Activated T-helper 2 cell treated with anti-CD3 and anti-CD28 coated beads, Interferon-gamma antibody, Interleukin-2, Interleukin-4, amounts not matched to agents 10 μg/mL and 5 μg/mL and 100 μg/mL, durations not matched to agents 14 hours and 24 hours and 36 hours (primary cell): Measurements from ENCODE around the gene GOLPH3L. TPM values are rescaled to one million over a fixed set of nuclear protein-coding genes. Genes with fewer than 3 reads are reported as not detected.
"Not testable (repeated sequence)": the region's sequence is repeated elsewhere in the genome, so short reads cannot be mapped to it uniquely, and the experiment has no call there.

Experiments used
- DNase-seq: peaks from one replicate; pipeline ENCODE4 v3.0.0; 2021; ENCODE audit warnings: low spot score
- H3K27ac Mint-ChIP-seq: one replicate; pipeline ENCODE4 v1.8.0; 2021; ENCODE audit warnings: mixed read lengths
- H3K27me3 Mint-ChIP-seq: one replicate; pipeline ENCODE4 v1.8.0; 2021; ENCODE audit warnings: low read depth, mixed read lengths
- H3K36me3 Mint-ChIP-seq: one replicate; pipeline ENCODE4 v1.8.0; 2021; ENCODE audit warnings: low read depth, mixed read lengths
- H3K4me1 Mint-ChIP-seq: one replicate; pipeline ENCODE4 v1.8.0; 2021; ENCODE audit warnings: low read depth, mixed read lengths
- H3K4me3 Mint-ChIP-seq: one replicate; pipeline ENCODE4 v1.8.0; 2021; ENCODE audit warnings: low read depth, mild to moderate bottlenecking, moderate library complexity, mixed read lengths
- H3K9me3 Mint-ChIP-seq: one replicate; pipeline ENCODE4 v1.8.0; 2021; ENCODE audit warnings: mixed read lengths
- intact Hi-C: fragments of 100-400 bp; cut with micrococcal nuclease; formaldehyde crosslinking; loops from one replicate; pipeline ENCODE4 v1.15.1; 2023
- total RNA-seq: library from RNA; stranded (reverse); gene quantifications from 2 replicates; pipeline ENCODE4 v1.2.3, GENCODE V29; 2022

GOLPH3L gene
- total RNA-seq, 1 donor from 2014 or later: 22.4 TPM

DNA sequence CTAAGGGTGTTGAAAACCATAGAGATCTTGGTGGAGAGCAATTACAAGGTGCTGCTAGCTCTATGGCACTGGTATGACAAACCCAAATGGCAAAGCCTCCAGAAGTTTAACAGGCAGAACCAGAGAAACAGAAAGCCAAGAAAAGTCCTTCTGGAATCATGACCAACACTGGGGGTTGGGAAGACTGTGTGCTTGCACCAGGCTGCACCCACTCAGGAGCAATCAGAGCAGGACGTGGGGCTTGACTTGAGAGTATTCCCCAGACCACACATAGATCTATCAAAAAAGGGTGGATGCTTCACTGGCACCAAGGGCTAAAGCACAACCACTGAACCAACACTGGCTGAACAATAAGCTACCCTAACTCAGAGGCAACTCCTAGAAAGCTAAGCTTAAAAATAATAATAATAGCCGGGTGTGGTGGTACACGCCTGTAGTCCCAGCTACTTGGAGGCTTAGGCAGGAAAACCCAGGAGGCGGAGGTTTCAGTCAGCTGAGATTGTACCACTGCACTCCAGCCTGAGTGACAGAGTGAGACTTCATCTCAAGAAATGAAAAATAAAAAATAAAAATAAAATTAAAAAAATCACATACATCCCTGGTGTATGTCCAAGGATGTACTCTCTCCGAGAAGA, 47.4 kb downstream of the GOLPH3L start:
- Mint-ChIP-seq H3K4me1 (no peaks in the 10 kb centered on the region), H3K4me3 (no peak overlapping the region), H3K27ac (no peak overlapping the region), H3K9me3 (no peaks in the 10 kb centered on the region), H3K27me3 (no peaks in the 10 kb centered on the region), H3K36me3 (peaks cover 29% of the 10 kb centered on the region)
- no peak for DNase-seq
- intact Hi-C loops: no loop called here

DNA sequence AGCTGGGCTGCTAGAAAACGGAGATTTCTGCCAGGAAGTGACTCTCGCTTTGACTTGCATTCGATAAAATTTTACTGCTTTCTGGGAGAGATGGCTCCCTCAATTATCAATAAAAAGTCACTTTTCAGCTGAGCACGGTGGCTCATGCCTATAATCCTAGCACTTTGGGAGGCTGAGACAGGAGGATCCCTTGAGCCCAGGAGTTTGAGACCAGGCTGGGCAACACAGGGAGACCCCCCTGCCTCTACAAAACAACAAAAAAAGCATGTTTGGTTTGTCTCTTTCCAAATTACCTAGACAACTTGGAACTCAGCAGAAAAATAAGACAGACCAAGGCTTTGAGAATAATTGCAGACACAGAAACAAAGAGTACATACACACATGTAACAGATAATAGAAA, 54.7 kb downstream of the GOLPH3L start:
- Mint-ChIP-seq H3K9me3 (no peaks in the 10 kb centered on the region), H3K27me3 (no peaks in the 10 kb centered on the region), H3K4me1 (no peaks in the 10 kb centered on the region), H3K4me3 (no peak overlapping the region), H3K36me3 (peaks cover 5% of the 10 kb centered on the region), H3K27ac (no peak overlapping the region)
- DNase-seq: no peak
- intact Hi-C loops: no loop called here

DNA sequence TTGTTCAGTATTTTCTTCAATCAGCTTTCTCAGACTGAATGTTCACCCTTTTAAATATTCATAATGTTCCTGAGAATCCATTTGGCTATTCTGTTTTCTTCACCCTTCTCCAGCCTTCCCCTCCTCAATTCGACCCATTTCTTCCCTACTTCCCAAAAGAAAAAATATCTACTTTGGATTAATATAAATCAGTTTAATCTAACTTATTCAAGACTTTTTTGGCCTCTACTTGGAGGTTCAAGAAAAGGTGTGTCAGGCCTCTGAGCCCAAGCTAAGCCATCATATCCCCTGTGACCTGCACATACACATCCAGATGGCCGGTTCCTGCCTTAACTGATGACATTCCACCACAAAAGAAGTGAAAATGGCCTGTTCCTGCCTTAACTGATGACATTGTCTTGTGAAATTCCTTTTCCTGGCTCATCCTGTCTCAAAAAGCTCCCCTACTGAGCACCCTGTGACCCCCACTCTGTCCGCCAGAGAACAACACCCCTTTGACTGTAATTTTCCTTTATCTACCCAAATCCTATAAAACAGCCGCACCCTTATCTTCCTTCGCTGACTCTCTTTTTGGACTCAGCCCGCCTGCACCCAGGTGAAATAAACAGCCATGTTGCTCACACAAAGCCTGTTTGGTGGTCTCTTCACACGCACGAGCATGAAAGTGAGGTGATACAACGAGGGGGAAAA, 55.7 kb downstream of the GOLPH3L start:
- DNase-seq, H3K9me3 Mint-ChIP-seq, H3K27ac Mint-ChIP-seq, H3K36me3 Mint-ChIP-seq, H3K4me3 Mint-ChIP-seq, intact Hi-C loops, H3K27me3 Mint-ChIP-seq, H3K4me1 Mint-ChIP-seq: not testable (repeated sequence)

DNA sequence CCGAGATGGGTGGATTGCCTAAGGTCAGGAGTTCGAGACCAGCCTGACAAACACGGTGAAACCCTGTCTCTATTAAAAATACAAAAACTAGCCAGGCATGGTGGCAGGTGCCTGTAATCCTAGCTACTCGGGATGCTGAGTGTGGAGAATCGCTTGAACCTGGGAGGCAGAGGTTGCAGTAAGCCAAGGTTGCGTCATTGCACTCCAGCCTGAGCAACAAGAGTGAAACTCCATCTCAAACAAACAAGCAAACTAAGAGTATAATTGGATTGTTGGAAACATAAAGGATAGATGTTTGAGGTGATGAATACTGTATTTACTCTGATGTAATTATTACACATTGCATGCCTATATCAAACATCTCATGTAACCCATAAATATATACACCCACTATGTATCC, 58.5 kb downstream of the GOLPH3L start:
- DNase-seq, intact Hi-C loops, H3K9me3 Mint-ChIP-seq: not testable (repeated sequence)

DNA sequence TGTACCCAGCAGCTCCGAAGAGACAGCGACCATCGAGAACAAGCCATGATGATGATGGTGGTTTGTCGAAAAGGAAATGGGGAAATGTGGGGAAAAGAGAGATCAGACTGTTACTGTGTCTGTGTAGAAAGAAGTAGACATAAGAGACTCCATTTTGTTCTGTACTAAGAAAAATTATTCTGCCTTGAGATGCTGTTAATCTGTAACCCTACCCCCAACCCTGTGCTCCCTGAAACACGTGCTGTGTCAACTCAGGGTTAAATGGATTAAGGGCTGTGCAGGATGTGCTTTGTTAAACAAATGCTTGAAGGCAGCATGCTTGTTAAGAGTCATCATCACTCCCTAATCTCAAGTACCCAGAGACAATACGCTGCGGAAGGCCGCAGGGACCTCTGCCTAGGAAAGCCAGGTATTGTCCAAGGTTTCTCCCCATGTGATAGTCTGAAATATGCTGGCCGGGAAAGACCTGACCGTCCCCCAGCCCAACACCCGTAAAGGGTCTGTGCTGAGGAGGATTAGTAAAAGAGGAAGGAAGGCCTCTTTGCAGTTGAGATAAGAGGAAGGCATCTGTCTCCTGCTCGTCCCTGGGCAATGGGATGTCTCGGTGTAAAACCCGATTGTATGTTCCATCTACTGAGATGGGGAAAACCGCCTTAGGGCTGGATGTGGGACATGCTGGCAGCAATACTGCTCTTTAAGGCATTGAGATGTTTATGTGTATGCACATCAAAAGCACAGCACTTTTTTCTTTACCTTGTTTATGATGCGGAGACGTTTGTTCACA, 61.9 kb downstream of the GOLPH3L start:
- H3K4me3 Mint-ChIP-seq, H3K4me1 Mint-ChIP-seq, H3K9me3 Mint-ChIP-seq, H3K36me3 Mint-ChIP-seq, intact Hi-C loops, H3K27ac Mint-ChIP-seq, DNase-seq, H3K27me3 Mint-ChIP-seq: not testable (repeated sequence)

More for the DNA sequence above, 58.5 kb downstream of the GOLPH3L start:
- H3K27me3 Mint-ChIP-seq, H3K27ac Mint-ChIP-seq, H3K4me1 Mint-ChIP-seq, H3K4me3 Mint-ChIP-seq, H3K36me3 Mint-ChIP-seq: not testable (repeated sequence)

DNA sequence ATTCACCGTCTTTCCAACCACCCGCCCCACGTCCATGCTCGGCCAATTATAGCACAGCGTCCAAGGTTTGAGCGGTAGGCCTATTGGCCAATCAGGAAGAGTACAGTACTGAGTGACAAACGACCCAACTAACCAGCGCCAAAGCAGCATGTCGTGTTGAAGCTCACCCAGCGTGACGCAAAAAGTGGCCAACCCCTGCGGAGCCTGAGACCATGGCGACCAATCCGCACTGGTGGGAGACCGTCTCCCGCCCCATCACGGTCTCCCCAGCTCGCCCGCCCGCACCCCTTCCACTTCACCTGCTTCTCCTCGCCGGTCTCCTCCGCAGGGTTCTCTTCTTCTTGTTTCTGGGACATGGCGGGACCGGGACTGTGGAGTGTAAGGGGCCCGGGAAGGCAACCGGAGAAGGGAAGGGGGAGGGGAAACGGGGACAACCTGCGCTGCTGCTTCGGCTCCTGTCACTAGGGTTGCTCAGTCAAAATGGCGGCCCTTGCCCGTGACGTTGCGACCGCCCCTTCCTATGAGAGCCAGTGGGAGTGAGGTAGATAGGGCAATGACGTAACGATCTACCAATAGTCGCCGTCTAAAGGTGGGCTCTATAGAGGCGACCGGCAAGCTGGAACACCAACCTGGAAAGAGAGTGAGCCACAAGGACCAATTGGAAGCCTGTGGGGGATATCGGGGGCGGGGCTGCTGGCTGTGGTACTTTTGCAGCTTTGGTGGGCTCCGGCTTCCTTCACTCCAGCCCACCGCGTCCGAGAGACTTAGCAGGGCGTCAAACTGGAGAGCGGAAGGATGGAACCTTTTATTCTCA, 67.6 kb downstream of the GOLPH3L start, which contains the start of gene ENSA:
TSS of gene ENSA (minus strand) at position 498 of the 814 bp plus-strand sequence. CDS start at position 356, 142 bp downstream.
- Mint-ChIP-seq H3K4me3 (no peak within 1 kb of the TSS), H3K36me3 (peaks cover 38% of the 10 kb centered on the region), H3K27ac (no peak within 1 kb of the TSS), H3K4me1 (peaks cover 41% of the 10 kb centered on the region), H3K9me3 (no peaks in the 10 kb centered on the region), H3K27me3 (no peaks in the 10 kb centered on the region)
- peak; percentile 96 for DNase-seq
- intact Hi-C loops: loop anchor here (1.0 to 10.0 kb wide), 7 partner anchors 18 to 298 kb away; partner anchors contain the start of genes GOLPH3L, RPRD2 and SETDB1

DNA sequence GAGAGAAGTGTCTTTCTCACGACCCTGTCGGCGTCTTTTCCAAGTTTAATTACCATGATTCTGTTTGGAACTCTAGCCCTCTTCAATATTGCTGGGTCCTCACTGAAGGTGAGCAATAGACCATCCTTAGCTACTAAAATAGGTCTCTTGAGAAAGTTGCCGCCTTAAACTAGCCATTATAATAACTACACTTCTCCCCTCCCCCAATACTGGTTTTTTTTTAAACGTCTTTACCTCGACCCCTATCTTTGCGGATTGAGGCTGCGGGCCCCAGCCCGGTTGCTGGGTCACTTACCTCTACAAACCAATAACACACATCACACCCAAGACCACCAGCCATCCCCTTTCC, 68.2 kb downstream of the GOLPH3L start:
- H3K4me1 Mint-ChIP-seq: peaks cover 45% of the 10 kb centered on the region
- no peaks in the 10 kb centered on the region for H3K27me3 Mint-ChIP-seq
- H3K27ac Mint-ChIP-seq: no peak overlapping the region
- H3K4me3 Mint-ChIP-seq: no peak overlapping the region
- intact Hi-C loops: loop anchor here (1.0 to 10.0 kb wide), 7 partner anchors 17 to 299 kb away; partner anchors contain the start of genes GOLPH3L, RPRD2 and SETDB1
- no peaks in the 10 kb centered on the region for H3K9me3 Mint-ChIP-seq
- H3K36me3 Mint-ChIP-seq: peaks cover 43% of the 10 kb centered on the region
- DNase-seq: no peak

DNA sequence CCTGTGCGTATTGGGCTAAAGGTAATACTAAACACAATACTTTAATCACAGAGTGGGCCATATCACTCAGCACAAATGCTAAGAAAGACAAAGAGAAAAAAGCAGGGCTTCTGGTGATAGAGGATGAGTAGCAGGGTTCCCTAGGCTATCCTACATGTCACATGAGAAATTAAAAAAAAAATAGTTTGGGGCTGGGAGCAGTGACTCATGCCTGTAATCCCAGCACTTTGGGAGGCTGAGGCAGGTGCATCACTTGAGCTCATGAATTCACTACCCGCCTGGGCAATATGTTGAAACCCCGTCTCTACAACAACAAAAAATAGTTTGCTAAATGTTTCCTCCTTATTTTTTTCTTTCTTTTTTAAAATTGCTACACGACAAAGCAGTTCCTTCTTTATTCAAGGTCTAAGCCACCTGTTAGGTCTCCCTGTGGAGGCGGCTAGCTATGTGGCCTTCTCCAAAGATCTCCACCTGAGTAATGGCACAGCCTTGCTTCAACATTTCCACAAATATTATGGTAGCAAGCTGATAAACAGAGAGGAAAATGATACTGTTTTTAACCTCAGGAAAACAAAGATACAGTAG, 69.0 kb downstream of the GOLPH3L start:
- Mint-ChIP-seq H3K27ac (no peak overlapping the region), H3K4me3 (no peak overlapping the region), H3K27me3 (no peaks in the 10 kb centered on the region), H3K9me3 (no peaks in the 10 kb centered on the region), H3K4me1 (peaks cover 50% of the 10 kb centered on the region), H3K36me3 (peaks cover 52% of the 10 kb centered on the region)
- intact Hi-C loops: loop anchor here (2.0 to 10.0 kb wide), 3 partner anchors 69 to 299 kb away; partner anchors contain the start of genes GOLPH3L, RPRD2 and SETDB1
- no peak for DNase-seq

DNA sequence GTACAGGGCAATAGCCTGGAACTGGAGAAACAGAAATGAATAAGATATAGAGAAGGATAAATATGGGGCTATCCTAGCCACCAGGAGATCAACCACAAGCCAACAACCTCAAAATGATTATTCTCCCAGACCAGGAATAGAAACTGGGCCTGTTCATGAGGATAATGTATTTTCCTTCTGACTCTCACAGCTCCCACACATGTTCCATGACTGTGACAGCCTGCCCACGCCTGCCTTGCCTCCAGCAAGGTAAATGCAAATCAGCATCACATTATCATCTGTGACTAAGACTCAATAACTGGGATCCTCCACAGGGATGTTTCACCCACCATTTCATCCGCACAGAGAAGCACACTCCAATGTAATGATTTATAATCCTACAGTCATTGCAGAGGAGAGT, 70.8 kb downstream of the GOLPH3L start:
- Mint-ChIP-seq H3K27ac (peak overlapping the region; percentile 70), H3K36me3 (peaks cover 68% of the 10 kb centered on the region), H3K27me3 (no peaks in the 10 kb centered on the region), H3K4me3 (peak overlapping the region; percentile 28), H3K9me3 (no peaks in the 10 kb centered on the region), H3K4me1 (peaks cover 65% of the 10 kb centered on the region)
- DNase-seq: no peak
- intact Hi-C loops: loop anchor here (5.0 to 10.0 kb wide), 2 partner anchors 261 to 301 kb away; partner anchors contain the start of genes RPRD2 and SETDB1

DNA sequence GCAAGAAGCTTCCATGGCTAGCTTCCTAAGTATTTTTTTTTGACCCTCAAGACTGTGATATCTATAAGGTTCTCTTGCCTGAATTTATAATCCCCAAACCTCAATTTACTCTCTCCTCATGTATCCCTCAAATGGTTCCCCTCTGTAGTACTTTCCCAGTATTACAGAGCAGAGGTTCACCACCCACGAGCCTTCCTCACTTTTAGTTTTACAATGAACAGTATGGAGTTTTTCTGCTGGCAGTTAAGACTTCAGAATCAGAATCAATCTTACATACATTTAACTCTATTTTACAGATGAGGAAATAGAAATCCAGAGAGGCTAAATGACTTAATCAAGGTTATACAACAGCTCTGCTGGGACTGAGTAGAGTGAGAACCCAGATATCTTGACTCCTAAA, 72.4 kb downstream of the GOLPH3L start:
- not testable (repeated sequence) for H3K9me3 Mint-ChIP-seq, DNase-seq, H3K27me3 Mint-ChIP-seq
- peak overlapping the region; percentile 34 for H3K4me3 Mint-ChIP-seq
- peak overlapping the region; percentile 74 for H3K27ac Mint-ChIP-seq
- intact Hi-C loops: loop anchor here (10.0 kb wide), 1 partner anchor 260 kb away; the partner anchor contains the start of gene RPRD2
- peaks cover 84% of the 10 kb centered on the region for H3K36me3 Mint-ChIP-seq
- peaks cover 69% of the 10 kb centered on the region for H3K4me1 Mint-ChIP-seq

DNA sequence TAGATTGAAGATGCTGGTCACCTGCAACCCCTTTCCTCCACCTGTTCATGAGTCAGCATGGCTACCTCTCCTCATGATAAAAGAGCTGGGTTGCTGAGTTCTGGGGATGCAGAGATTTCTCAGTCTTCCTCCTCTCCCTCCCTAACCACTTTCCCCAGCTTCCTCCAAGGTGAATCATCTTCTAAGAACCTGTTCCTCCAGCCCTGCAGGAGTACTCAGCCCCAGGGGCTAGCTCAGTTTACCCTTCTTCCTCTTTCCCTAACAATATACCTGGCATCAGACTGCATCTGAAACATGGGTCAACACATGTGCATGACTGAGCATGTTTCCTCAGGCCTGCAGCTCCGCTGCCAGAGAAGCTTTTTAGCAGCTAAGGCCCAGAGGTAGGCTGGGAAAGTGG, 72.8 kb downstream of the GOLPH3L start:
- intact Hi-C loops: loop anchor here (10.0 kb wide), 1 partner anchor 259 kb away; the partner anchor contains the start of gene RPRD2
- H3K27ac Mint-ChIP-seq: peak overlapping the region; percentile 74
- not testable (repeated sequence) for H3K9me3 Mint-ChIP-seq, H3K27me3 Mint-ChIP-seq, DNase-seq
- H3K4me3 Mint-ChIP-seq: peak overlapping the region; percentile 34
- H3K36me3 Mint-ChIP-seq: peaks cover 88% of the 10 kb centered on the region
- H3K4me1 Mint-ChIP-seq: peaks cover 72% of the 10 kb centered on the region
